Stimulated activated CD4-positive, alpha-beta T cell treated with anti-CD3 and anti-CD28 coated beads, Interleukin-15, amount 100 ng/mL, for 48 hours (primary cell): Measurements from ENCODE around the gene WIZ.
"Not testable (repeated sequence)": the region's sequence is repeated elsewhere in the genome, so short reads cannot be mapped to it uniquely, and the experiment has no call there.

ENCODE experiments used
- DNase-seq, 2 donors: peaks; one replicate each; pipeline ENCODE4 v3.0.0-alpha.2; 2020; ENCODE audit warnings: low read depth in 2 of 2

Gene WIZ

DNA sequence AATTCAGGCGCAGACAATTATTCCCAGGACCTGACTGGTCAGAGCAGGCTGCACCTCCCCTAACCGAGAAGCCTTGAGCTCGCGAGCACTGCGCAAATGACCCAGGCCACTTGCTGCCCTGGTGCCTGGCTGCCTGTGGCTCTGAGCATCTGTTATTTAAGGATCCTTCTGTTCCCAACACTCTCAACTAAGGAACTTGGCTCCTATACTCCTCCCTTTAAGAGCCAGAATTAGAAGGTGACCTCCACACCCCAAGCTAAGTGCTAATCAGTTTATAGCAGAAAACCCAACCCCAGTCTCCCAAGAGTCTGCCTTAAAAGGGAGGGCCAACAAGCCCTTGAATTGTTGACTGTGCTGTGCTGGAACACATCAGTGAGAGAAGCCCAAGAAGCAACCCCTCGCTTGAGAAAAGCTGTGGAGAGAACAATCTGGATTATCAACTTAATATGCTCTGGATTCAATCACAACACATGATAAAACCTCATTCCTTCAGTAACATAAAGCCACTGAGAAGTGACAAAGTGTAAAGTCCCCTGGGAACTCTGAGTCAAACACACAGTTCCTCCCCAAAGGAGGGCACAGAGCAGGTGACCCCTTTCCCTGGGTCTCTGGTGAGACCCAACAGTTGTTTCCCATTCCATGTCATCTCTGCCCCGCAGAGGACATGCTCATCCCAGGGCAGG is 45.5 kb downstream of the WIZ start:
- no peak for DNase-seq

DNA sequence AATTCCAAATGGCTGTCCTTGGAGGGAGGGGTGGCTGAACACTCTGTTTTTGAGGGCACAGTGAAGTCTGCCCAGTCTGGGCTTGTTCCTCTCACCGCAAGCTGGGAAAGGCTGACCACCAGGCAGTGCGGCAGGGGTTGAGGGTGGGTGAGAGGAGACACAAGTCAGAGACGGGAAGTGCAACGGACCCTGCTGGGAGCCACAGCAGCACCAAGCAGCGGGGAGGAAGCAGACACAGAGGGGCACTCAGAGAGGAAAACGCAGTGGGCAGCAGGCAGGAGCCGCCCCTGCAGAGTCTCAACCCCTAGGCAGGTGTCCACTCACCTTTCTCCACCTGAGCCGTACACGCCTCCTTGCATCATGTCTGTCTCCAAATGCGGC is 46.6 kb downstream of the WIZ start:
- no peak for DNase-seq

DNA sequence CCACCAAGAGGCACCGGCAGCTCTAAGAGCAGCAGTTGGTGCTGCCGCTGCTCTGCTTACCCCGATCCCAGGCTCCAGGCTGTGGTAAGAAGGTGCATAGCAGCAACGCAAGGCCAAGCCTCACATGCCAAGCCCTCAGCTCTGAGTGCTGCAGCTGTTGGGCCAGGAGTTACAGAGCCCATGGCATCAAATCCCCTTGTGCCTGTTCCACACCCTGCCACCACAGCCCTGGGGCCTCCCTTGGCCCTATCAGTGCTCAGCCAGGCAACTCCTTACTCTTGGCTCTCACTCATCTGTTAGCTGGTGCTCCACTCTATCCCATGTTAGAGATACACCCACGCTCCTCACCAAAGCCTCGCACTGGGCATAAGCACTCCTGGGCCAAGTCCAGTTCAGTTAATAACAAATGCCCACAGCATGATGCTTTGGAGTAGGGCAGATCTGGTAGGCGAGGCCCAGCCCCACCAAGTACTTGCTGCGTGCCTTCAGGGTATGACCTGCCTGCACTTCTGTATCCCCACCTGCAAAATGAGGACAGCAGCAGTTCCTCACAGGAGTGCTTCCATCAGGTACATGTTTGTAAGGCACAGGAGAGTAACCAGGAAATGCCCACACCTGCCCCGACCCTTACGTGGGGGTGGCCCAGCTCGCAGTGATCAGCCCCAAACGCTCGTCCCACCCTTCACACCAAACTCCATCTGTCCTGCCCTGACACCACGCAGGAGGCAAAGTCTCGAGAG is 47.2 kb downstream of the WIZ start:
- no peak for DNase-seq

DNA sequence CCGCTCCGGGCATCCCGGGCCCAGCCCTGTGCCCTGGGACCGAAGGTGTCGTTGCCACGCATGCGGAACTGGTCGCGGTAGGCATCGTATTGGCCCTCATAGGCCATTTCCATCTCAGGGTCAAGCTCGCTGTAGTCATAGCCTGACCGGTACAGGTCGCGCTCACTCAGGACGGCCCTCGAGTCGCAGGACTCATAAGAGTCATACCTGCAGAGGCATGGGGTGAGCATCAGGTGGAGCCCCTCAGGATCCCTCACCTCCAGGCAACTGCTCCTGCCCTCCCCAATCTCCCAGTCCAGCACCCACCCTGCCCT is 48.4 kb downstream of the WIZ start:
- DNase-seq, result no peak

DNA sequence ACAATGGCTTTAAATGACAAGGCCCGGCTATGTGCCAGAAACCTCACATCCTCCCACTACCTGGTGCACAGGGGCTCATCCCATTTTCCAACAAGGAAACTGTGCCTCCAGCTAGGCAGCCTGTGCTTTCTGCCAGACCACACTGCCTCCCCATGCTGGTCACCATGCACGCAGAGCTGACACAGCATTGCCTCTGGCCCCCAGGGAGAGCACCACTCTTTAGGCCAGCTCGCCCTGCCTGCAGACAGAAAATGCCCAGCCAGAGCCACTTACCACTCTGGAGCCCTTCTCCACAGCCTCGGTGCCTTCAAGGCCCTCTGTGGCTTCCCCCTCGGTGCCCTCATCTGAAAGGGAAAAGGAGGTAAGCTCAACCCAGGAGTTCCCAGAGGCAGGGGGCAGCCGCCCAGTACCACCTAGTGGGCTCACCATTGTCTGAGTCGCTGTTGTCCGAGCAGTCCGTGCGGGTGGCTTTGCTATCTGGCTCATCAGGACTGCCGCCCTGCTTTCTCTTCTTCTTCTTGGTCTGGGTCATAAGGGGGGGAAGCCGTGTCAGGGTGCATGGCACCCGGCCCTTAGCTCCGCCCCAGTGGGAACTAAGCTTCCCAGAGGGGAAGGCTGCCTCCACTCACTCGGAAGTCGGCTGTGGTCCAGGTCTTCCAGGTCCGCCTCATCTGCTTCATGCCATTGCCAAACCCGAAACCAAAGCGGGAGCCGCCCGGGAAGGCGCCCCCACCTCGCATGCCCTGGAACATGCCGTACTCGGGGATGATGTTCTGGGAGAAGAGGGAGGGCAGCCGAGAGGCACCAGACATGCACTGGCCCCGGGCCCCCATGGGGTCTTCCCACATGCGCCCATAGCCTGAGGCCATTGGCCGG is 49.0 kb downstream of the WIZ start:
- DNase-seq, result no peak

DNA sequence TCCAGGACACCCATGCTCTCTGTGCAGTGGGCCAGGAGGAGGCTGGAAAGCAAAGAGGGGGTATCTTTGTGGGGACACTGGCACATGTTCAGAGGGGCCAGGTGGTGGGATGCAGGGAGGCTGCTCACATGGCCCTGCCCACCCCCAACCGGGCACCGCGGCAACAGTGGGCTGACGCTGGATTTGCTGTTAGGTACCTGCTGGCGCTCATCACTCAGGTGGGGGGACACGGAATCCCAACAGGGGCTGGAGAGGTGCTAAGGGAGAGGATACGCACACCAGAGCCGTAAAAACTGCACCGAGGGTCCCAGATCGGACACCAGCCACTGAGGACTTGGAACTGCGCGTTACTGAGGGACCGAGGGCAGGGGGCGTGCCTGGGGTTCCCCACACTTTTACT is 50.1 kb downstream of the WIZ start:
- no peak for DNase-seq

DNA sequence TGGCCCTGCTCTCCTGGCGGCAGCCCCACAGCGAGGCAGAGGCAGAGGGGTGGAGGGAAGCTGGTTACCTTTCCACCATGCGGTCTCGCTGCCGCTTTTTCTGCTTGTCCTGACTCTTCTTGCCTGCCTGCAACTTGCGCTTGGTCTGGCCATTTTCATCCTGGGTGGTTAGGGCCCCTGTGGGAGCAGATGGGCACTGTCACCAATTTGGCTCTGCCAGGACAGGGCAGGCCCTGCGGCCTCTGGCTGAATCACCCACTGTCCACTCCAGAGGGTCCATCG is 50.6 kb downstream of the WIZ start:
- DNase-seq, result no peak

DNA sequence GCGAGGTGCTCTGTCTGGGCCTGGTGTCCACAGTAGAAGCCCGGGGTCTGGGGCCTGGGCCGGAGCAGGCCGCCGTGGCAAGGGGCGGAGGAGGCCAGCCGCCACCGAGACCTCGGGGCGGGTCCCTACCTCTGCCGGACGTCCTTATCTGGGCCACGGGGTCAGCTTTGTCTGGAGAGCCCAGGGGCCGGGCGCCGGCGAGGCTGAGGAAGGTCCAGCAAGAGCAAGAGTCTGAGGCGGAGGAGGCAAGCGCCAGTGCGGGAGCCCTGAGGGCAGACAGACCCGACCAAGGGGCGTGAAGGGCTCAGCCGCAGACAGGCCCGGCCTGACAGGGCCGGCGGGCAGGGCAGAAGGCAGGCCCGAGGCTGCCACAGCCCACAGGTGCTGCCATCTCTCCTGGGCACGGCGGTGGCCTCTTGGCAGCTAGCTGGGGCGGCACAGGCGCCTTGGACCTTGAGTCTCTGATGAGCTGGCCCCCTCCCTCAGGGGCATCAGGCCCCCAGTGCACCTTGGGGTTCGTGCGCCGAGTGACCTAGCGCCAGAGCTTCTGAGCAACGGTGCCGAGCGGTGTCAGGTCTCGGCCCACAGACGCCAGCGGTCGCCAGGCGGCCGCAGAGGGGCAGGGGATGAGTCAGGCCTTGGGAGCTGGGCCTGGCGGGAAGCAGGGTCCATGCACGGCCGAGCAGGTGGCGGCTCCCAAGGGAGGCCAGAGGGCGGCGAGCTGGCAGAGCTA is 51.1 kb downstream of the WIZ start:
- no peak for DNase-seq

DNA sequence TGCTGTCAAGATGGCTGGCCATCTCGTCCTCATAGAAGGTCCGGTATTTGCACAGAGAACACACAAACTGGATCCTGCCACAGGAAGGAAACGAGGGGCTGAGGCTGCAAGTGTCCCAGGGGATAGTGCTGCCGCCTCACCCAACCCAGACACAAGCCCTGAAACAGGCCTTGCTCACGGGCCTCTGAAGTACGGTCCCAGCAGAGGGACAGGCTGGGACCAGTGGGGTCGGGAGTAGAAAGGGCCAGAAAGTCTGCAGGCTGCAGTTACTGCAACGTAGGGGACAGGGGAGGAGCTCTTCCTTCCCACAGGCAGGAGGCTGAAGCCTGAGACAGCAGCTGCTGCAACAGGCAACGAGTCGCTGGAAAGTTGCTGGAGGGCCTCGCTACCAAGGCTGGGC is 52.0 kb downstream of the WIZ start:
- no peak for DNase-seq

DNA sequence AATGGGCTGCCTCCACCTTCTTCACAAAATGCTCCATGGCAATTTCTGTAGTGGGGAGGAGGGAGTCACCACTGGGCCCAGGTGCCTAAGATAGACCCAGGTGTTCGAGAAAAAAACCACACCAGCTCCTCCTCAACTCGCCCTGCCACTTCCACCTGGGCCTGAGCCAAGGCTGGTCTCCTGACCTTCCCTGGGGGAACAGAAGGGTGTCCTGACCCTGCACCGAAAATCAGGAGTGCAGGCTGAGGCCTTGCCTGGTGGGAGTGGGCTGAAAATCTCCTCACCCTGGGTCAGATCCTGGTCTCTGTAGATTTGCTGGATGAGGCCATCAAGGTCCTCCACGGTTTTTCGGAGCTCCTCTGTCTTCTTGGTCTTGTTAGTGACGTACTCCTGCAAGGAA is 52.5 kb downstream of the WIZ start:
- no peak for DNase-seq

DNA sequence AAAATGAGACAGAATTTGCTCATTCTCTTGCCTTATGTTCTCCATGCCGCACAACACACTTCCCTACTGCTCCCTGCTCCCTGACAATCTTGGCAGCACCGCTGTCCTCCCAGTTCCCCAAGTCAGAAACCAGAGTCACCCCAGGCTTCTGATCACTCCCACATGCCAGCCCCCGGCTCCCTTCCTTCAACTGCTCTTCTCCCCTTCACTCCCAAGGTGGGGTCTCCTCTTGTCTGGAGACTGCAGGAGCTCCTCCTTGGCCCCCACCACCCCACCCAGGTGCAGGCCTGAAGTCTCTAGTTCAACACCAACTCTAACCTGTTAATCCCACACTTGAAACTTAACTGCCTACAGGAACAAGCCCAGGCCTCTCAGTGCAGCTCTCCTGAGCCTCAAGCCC is 53.3 kb downstream of the WIZ start:
- DNase-seq, result no peak

DNA sequence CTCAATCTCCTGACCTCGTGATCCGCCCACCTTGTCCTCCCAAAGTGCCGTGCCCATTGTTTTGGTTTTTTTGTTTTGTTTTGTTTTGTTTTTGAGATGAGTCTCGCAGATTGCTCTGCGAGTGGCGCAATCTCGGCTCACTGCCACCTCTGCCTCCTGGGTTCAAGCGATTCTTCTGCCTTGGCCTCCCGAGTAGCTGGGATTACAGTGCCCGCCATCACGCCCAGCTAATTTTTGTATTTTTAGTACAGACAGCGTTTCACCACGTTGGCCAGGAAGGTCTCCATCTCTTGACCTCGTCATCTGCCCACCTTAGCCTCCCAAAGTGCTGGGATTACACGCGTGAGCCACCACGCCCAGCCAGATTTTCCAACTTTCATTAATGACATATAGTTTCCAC is 54.5 kb downstream of the WIZ start:
- DNase-seq, result not testable (repeated sequence)

DNA sequence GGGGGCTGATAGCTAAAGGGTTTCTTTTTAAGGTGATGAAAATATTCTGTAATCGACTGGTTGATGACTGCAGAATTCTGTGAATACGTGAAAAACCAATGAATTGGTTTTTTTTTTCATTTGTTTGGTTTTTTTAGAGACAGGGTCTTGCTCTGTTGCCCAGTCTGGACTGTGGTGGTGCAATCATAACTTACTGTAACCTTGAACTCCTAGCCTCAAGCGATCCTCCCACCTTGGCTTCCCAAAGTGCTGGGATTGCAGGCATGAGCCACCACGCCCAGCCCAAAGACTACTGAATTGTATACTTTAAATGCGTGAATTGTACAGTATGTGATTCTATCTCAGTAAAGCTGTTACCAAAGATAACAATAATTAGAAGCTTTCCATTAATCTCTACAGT is 55.3 kb downstream of the WIZ start:
- no peak for DNase-seq

DNA sequence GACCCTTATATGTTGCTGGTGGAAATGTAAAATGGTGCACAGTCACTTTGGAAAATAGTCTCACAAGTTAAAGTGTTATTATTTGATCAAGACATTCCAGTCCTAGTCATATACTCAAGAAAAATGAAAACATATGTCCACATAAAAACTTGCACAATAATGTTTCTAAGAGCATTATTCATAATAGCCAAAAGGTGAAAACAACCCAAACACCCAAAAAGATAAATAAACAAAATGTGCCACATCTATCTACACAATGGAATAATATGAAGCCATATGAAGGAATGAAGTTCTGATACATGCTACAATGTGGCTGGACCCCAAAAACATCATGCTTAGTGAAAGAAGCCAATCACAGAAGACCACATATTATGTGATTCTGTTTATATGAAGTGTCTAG is 55.8 kb downstream of the WIZ start:
- DNase-seq, result no peak

DNA sequence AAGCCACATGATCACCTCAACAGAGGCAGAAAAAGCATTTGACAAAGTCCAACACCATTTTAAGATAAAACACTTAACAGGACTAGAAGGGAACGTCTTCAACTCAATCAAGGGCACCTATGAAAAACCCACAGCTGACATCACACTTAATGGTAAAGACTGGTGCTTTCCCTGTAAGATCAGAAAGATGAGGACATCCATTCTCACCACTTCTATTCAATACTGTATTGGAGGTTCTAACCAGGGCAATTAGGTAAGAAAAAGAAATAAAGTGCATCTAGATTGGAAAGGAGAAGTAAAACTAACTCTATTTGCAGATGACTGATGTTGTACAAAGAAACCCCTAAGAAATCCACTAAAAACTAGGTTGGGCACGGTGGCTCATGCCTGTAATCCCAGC is 58.9 kb downstream of the WIZ start:
- DNase-seq, result no peak

DNA sequence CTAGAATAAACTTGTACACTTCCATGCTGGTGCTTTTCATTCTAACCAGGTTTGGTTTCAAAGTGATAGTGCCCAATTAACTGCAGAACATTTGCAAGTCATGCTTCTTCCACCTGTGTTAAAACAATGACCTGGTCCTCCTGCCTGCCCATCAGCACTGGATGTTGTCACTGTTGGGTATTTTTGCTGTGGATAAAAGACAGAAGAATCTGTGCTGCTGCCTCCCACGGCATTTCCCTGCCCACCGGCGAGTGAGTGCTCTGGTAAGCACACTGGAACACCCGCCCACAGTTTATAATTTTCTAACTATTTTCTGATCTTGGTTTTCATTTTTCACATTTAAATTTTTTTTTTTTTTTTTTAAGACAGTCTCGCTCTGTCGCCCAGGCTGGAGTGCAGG is 67.9 kb downstream of the WIZ start:
- no peak for DNase-seq

DNA sequence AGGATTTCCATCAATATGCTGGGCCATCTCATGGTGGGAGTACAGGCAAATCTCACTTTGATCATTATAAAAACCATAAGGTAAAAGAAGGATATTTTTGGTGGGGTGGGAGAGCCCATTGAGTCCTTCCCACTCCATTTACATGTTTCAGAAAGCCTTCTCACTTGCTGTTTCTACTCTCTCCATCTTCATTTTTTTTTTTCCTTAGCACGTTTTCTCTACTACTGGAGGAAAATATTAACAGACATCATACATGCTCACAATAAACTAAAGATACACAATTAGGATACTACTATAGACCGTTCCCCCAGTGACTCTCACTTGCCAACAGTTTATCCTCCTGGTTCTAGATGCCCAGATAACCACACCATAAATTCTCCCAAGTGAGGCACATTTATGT is 68.3 kb downstream of the WIZ start:
- DNase-seq, result no peak

DNA sequence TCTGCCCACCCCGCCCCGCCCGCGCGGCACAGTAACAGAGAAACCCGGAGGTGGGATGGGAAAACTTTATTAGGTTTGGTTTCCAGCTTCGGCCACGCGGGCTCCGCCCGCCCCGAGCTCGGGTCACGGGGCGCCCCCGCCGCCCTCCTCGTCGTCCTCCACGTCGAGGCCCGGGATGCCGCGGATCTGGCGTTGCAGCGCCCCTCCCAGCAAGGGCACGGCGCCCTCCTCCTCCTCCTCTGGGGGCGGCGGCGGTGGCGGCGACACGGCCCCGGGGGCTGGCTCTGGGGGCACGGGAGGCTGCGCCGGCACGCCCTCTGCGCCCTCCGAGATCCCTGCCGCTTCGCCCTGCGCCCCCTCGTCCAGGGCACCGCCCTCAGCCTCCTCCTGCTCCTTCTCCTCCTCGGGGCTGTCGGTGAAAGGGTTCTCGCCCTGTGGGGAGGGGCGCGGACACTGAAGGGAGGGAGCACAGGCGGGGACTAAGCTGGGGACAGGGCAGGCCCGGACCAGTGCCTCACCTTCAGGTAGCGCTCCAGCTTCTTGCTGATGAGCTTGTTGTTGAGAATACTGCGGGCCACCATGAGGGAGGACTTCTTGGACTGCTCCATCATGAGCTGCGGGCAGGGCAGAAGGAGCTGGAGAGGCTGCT is 69.6 kb downstream of the WIZ start:
- DNase-seq, result peak; percentile 28 to 29

DNA sequence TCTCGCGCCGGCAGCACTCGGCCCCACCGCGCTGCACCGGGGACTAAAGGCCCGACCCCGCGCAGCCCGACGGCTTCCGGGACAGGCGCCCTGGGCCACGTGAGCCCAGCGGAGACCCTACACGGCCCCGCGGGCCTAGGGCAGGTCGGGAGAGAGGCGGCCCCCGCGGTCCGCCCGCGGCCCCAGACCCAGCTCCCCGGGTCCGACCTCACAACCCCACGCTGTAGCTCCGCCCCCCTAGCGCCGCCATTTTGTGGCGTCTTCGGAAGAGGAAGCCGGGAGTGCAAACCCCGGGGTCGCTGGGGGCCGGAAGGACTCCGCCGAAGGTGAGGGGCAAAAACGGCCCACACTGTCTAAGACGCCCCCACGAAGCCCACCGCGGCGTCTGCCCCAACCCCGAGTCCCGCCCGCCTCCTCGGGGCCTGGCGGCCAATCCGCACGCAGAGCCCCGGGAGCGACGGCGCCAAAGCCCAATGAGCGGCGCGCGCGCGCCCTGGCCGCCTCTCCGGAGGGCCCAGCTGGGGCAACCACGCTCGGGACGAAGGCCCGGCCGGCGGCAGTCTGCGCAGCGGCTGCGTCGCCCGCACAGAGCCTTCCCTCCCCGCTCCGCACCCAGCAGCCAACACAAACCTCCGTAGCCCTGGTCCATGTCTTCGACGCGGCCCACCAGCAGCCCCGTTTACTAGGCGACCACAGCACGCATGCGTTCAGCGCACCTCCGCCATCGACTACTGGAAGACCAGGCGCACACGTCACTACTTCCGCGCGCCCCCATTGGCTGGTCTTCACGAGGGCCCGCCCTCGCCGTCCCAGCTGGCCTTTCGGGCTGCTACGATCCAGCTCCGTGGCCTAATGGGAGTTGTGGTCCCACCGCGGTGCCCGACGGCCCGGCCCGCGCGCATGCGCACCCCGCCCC is 70.4 kb downstream of the WIZ start, which contains the start of gene AKAP8:
Gene AKAP8, minus strand, starts transcription at position 705 of the 916 bp plus-strand sequence. Its CDS starts 56 bp downstream, at position 649.
- peak; percentile 97 for DNase-seq

DNA sequence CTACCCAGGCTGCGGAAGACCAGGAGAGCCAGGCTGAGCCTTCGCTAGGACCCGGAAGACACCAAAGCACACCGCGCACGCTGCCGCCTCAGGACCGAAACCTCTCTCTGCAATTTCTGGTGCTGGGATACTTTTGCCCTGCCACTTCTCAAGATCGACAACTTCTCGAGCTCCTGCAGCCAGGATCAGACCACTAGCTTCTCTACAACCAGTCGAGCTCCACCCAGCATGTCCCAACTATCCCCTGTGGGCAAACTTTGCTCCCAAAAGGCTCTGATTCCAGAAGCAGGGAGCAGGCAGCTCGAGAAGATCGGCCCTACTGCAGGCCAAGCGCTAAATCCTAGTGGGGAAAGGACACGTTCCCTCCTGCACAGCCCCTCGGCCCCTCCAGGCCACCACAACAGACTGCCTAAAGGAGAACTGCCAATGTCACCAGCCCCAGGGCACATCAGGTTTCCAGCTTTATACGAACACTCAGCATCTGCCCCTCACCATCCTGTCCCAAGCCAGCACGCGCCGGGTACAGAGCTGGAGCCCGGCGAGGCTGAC is 71.1 kb downstream of the WIZ start:
- peak; percentile 34 to 42 for DNase-seq
